ENCODE data around the gene ID2.
A peak's percentile ranks its signal among the peaks of the same experiment; 100 is the strongest.

ID2 gene

GRCh38 chr2:8681786-8682692 is at the start of gene ID2:
Gene ID2, plus strand, starts transcription at chr2:8682056. Its CDS starts 110 bp downstream, at chr2:8682166.
- peak; percentile 99 for DNase-seq

GRCh38 chr2:8632755-8633154 is 49.1 kb upstream of the ID2 start:
- no peak for DNase-seq

GRCh38 chr2:8633186-8633734 is 48.6 kb upstream of the ID2 start:
- no peak for DNase-seq

- DNase-seq = no peak
These were observed 48.0 kb upstream of the ID2 start for GRCh38 chr2:8633735-8634313.

- DNase-seq = no peak
These were observed 47.2 kb upstream of the ID2 start for GRCh38 chr2:8634466-8635172.

GRCh38 chr2:8636041-8636491 is 45.8 kb upstream of the ID2 start:
- DNase-seq = no peak

- DNase-seq = no peak
These were observed 44.9 kb upstream of the ID2 start for GRCh38 chr2:8636721-8637636.

GRCh38 chr2:8638327-8638726 is 43.5 kb upstream of the ID2 start:
- DNase-seq = no peak

GRCh38 chr2:8639122-8639635 is 42.7 kb upstream of the ID2 start:
- DNase-seq = no peak

GRCh38 chr2:8640498-8640897 is 41.4 kb upstream of the ID2 start:
- no peak for DNase-seq

- DNase-seq = no peak
These were observed 40.4 kb upstream of the ID2 start for GRCh38 chr2:8641301-8641965.

- DNase-seq = no peak
These were observed 39.3 kb upstream of the ID2 start for GRCh38 chr2:8642366-8643068.

- DNase-seq = no peak
These were observed 38.4 kb upstream of the ID2 start for GRCh38 chr2:8643250-8643995.

- DNase-seq = no peak
These were observed 37.9 kb upstream of the ID2 start for GRCh38 chr2:8643996-8644356.

GRCh38 chr2:8644605-8645175 is 37.2 kb upstream of the ID2 start:
- no peak for DNase-seq

- DNase-seq = no peak
These were observed 36.6 kb upstream of the ID2 start for GRCh38 chr2:8645176-8645831.

- no peak for DNase-seq
These were observed 35.0 kb upstream of the ID2 start for GRCh38 chr2:8646731-8647461.

- DNase-seq = no peak
These were observed 34.4 kb upstream of the ID2 start for GRCh38 chr2:8647462-8647857.

All from CD4-positive, alpha-beta T cell treated with Interleukin-4 for 4 hours (primary cell).